H9 (cell line): Measurements from ENCODE around the gene RSAD1. TPM values are rescaled to one million over a fixed set of nuclear protein-coding genes. Genes with fewer than 3 reads are reported as not detected.

ENCODE experiments used
- DNase-seq: peaks from one replicate; pipeline ENCODE4 v3.0.0-alpha.2; 2017
- H2AFZ ChIP-seq: one replicate; pipeline ENCODE4 v1.6.1; 2013; ENCODE audit warnings: mild to moderate bottlenecking, low read length, control low read depth, moderate library complexity
- H2AK5ac ChIP-seq: 2 replicates; pipeline ENCODE4 v1.6.1; 2013; ENCODE audit warnings: low read length, control low read depth, mixed read lengths; ENCODE audit not compliant: insufficient read length
- H2BK120ac ChIP-seq: one replicate; pipeline ENCODE4 v1.6.1; 2013; ENCODE audit warnings: low read depth, mild to moderate bottlenecking, low read length, control low read depth, inconsistent platforms; ENCODE audit not compliant: poor library complexity, severe bottlenecking
- H2BK12ac ChIP-seq: 2 replicates; pipeline ENCODE4 v1.6.1; 2013; ENCODE audit warnings: low read length, control low read depth, mixed read lengths, low read depth; ENCODE audit not compliant: insufficient read length
- H2BK15ac ChIP-seq: 2 replicates; pipeline ENCODE4 v1.6.1; 2013; ENCODE audit warnings: low read depth, low read length, control low read depth
- H2BK20ac ChIP-seq: one replicate; pipeline ENCODE4 v1.6.1; 2013; ENCODE audit warnings: low read depth, mild to moderate bottlenecking, low read length, control low read depth, inconsistent platforms; ENCODE audit not compliant: poor library complexity, severe bottlenecking
- H2BK5ac ChIP-seq: 2 replicates; pipeline ENCODE4 v1.6.1; 2013; ENCODE audit warnings: low read length, control low read depth, mixed read lengths; ENCODE audit not compliant: insufficient read length
- H3K14ac ChIP-seq: 2 replicates; pipeline ENCODE4 v1.6.1; 2013; ENCODE audit warnings: low read length, control low read depth; ENCODE audit not compliant: insufficient read depth
- H3K18ac ChIP-seq: 2 replicates; pipeline ENCODE4 v1.6.1; 2013; ENCODE audit warnings: low read depth, mild to moderate bottlenecking, mixed read lengths, low read length, control low read depth; ENCODE audit not compliant: insufficient read length
- H3K23ac ChIP-seq: 2 replicates; pipeline ENCODE4 v1.6.1; 2013; ENCODE audit warnings: low read length, control low read depth, mixed read lengths, low read depth; ENCODE audit not compliant: insufficient read length
- H3K23me2 ChIP-seq: 2 replicates; pipeline ENCODE4 v1.6.1; 2013; ENCODE audit warnings: low read depth, mild to moderate bottlenecking, mixed read lengths, low read length, control low read depth; ENCODE audit not compliant: insufficient read length, poor library complexity, severe bottlenecking
- H3K27ac ChIP-seq: 2 replicates; pipeline ENCODE4 v1.5.1; 2013; ENCODE audit warnings: low read length, control low read depth, mixed read lengths, low read depth; ENCODE audit not compliant: insufficient read length
- H3K27me3 ChIP-seq: 2 replicates; pipeline ENCODE4 v1.6.1; 2013; ENCODE audit warnings: low read length, control low read depth, inconsistent platforms; ENCODE audit not compliant: insufficient read depth
- H3K4ac ChIP-seq: 2 replicates; pipeline ENCODE4 v1.6.1; 2013; ENCODE audit warnings: low read depth, mild to moderate bottlenecking, control low read depth, inconsistent platforms, low read length, moderate library complexity
- H3K4me1 ChIP-seq: 2 replicates; pipeline ENCODE4 v1.6.1; 2013; ENCODE audit warnings: low read length, control low read depth, inconsistent platforms; ENCODE audit not compliant: insufficient read depth
- H3K4me2 ChIP-seq: 2 replicates; pipeline ENCODE4 v1.6.1; 2013; ENCODE audit warnings: low read length, control low read depth, mixed read lengths; ENCODE audit not compliant: insufficient read length, insufficient read depth
- H3K56ac ChIP-seq: 2 replicates; pipeline ENCODE4 v1.6.1; 2013; ENCODE audit warnings: low read depth, mild to moderate bottlenecking, mixed read lengths, low read length, control low read depth; ENCODE audit not compliant: insufficient read length
- H3K79me1 ChIP-seq: 2 replicates; pipeline ENCODE4 v1.6.1; 2013; ENCODE audit warnings: low read depth, mild to moderate bottlenecking, moderate library complexity, low read length, control low read depth, inconsistent platforms; ENCODE audit not compliant: insufficient read depth, poor library complexity, severe bottlenecking
- H3K79me2 ChIP-seq: 2 replicates; pipeline ENCODE4 v1.6.1; 2013; ENCODE audit warnings: low read length, control low read depth, inconsistent platforms; ENCODE audit not compliant: insufficient read depth
- H3K9ac ChIP-seq: 2 replicates; pipeline ENCODE4 v1.6.1; 2013; ENCODE audit warnings: low read length, control low read depth, mixed read lengths; ENCODE audit not compliant: insufficient read length; ENCODE audit errors: extremely low read depth
- H3K9me3 ChIP-seq: one replicate; pipeline ENCODE4 v1.6.1; 2013; ENCODE audit warnings: low read depth, low read length, inconsistent platforms; ENCODE audit not compliant: control insufficient read depth
- H3T11ph ChIP-seq: one replicate; pipeline ENCODE4 v1.6.1; 2013; ENCODE audit warnings: mild to moderate bottlenecking, low read length, control low read depth, inconsistent platforms
- H4K20me1 ChIP-seq: one replicate; pipeline ENCODE4 v1.6.1; 2013; ENCODE audit not compliant: control insufficient read depth, insufficient read length, insufficient read depth
- H4K5ac ChIP-seq: 2 replicates; pipeline ENCODE4 v1.6.1; 2013; ENCODE audit warnings: low read depth, mild to moderate bottlenecking, mixed read lengths, low read length, control low read depth; ENCODE audit not compliant: insufficient read length
- H4K8ac ChIP-seq: replicated peaks from 2 replicates; pipeline ENCODE4 v1.6.1; 2013; ENCODE audit warnings: low read length, control low read depth, mixed read lengths, low read depth; ENCODE audit not compliant: insufficient read length
- H4K91ac ChIP-seq: 2 replicates; pipeline ENCODE4 v1.6.1; 2013; ENCODE audit warnings: low read depth, mild to moderate bottlenecking, moderate library complexity, mixed read lengths, low read length, control low read depth; ENCODE audit not compliant: insufficient read length
- H3K27ac Mint-ChIP-seq, 3 experiments: 2 replicates in 2 of 3; 3 replicates in 1 of 3; pipeline ENCODE4 v1.8.0; 2020 to 2021; ENCODE audit warnings: mixed read lengths in 3 of 3, mild to moderate bottlenecking in 1 of 3, moderate library complexity in 1 of 3
- H3K27me3 Mint-ChIP-seq: 2 replicates; pipeline ENCODE4 v1.8.0; 2021; ENCODE audit warnings: low read depth, mild to moderate bottlenecking, moderate library complexity, mixed read lengths
- H3K36me3 Mint-ChIP-seq, 3 experiments: 2 replicates in 2 of 3; 3 replicates in 1 of 3; pipeline ENCODE4 v1.8.0; 2020 to 2021; ENCODE audit warnings: low read depth in 3 of 3, mixed read lengths in 3 of 3; ENCODE audit not compliant: insufficient read depth in 1 of 3
- H3K4me1 Mint-ChIP-seq, 2 experiments: 2 replicates each; pipeline ENCODE4 v1.8.0; 2020; ENCODE audit warnings: mixed read lengths in 2 of 2
- H3K4me3 Mint-ChIP-seq, 2 experiments: 2 replicates in 1 of 2; 3 replicates in 1 of 2; pipeline ENCODE4 v1.8.0; 2020 to 2021; ENCODE audit warnings: mild to moderate bottlenecking in 2 of 2, mixed read lengths in 2 of 2, moderate library complexity in 1 of 2
- H3K9me3 Mint-ChIP-seq, 2 experiments: 2 replicates in 1 of 2; 3 replicates in 1 of 2; pipeline ENCODE4 v1.8.0; 2020; ENCODE audit warnings: mild to moderate bottlenecking in 2 of 2, mixed read lengths in 2 of 2, moderate library complexity in 1 of 2
- CTCF ChIP-seq: fragments of 200-600 bp; sonication (generic); conservative IDR thresholded peaks from 3 replicates; pipeline ENCODE4 v1.8.0; 2021; ENCODE audit warnings: antibody characterized with exemption, mild to moderate bottlenecking
- WGBS: extraction: QIAGEN DNeasy Blood & Tissue Kit; methylation state at CpG from one replicate; pipeline ENCODE4 v1.1.7; 2013; ENCODE audit warnings: missing lambda C conversion rate, low lambda C conversion rate, mixed read lengths; ENCODE audit not compliant: insufficient read length; ENCODE audit errors: extremely low coverage; 5-methylcytosine and 5-hydroxymethylcytosine counted together
- total RNA-seq: library from RNA; stranded (reverse); gene quantifications from 2 replicates; pipeline ENCODE4 v1.2.1, GENCODE V29; 2021

Gene RSAD1
- total RNA-seq, 1 experiment from 2014 or later: 27.9 TPM

GRCh38 chr17:50458270-50458669 is 20.4 kb upstream of the RSAD1 start:
- Histone ChIP-seq H2BK12ac (no peak overlapping the region), H2BK20ac (no peak overlapping the region), H3K79me1 (no peaks in the 10 kb centered on the region), H3K4me2 (no peak overlapping the region), H3K18ac (no peak overlapping the region), H3K9me3 (no peaks in the 10 kb centered on the region), H3K27ac (no peak overlapping the region), H3T11ph (no peak overlapping the region), H2BK5ac (no peak overlapping the region), H2AFZ (no peak overlapping the region), H3K4ac (no peak overlapping the region), H2AK5ac (no peak overlapping the region), H4K8ac (no peak overlapping the region), H4K91ac (no peak overlapping the region), H3K9ac (no peak overlapping the region), H3K23ac (no peak overlapping the region), H3K4me1 (no peaks in the 10 kb centered on the region), H4K20me1 (no peaks in the 10 kb centered on the region), H3K14ac (no peak overlapping the region), H3K27me3 (no peaks in the 10 kb centered on the region), H4K5ac (no peak overlapping the region), H2BK15ac (no peak overlapping the region), H3K23me2 (peaks cover 2% of the 10 kb centered on the region), H2BK120ac (no peak overlapping the region), H3K56ac (no peak overlapping the region), H3K79me2 (no peaks in the 10 kb centered on the region)
- Mint-ChIP-seq H3K27ac (no peak overlapping the region), H3K9me3 (no peaks in the 10 kb centered on the region), H3K27me3 (no peaks in the 10 kb centered on the region), H3K4me1 (no peaks in the 10 kb centered on the region), H3K36me3 (no peaks in the 10 kb centered on the region), H3K4me3 (no peak overlapping the region)
- no peak for TF ChIP-seq CTCF
- no peak for DNase-seq
- WGBS: no CpG with 5 or more reads among the region's 3 CpGs
